Measurements from ENCODE around the gene HOXC11.
A peak's percentile ranks its signal among the peaks of the same experiment; 100 is the strongest.

The HOXC11 gene

DNA sequence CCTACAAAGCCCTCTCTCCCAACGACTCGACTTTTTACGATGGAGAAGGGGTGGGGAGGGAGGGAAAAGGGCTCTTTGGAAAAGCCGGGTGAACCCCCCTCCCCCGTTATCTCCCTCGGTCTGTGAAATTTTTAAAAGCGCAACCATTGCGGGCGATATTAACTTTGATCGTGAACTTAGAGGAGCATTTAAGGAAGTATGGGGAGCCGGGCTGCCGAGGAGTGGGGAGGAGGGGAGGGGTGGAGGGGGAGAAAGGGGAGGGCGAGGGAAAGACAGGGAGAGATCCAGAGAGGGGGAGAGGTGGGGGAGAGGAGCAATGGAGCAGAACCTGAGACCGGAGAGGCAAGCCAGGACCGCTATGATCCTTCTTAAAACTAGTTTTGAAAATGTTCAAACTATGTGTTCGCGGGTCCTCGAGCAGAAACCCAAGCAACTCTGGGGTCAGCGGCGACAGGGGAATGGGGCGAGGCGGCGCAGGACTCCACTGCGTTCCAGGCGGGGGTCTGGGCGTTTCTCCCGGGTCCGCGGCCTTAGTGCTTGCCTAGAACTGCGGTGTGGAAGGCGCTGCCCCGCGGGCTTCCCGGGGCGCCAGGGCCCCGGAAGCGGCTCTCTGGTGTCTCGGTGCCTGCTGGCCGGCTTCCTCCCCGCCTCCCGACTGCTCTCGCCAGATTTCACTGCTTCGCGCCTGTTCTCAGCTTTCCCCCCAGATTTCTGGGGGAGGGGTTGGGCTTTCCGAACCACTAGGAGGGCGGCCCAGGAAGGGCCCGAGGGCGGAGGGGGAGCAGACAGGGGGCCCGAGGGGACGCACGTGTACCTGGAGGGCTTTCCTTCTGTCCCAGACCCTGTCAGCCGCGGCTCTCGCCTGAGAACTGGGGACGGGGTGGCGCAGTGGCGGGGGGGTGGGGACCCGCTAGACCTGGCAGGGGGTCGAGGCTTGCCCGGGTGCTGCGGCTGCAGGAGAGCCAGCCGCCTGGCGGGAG, 1.4 kb downstream of the HOXC11 start, which contains the start of gene HOTAIR:
HOTAIR (minus strand) TSS at position 871 of the 980 bp plus-strand sequence.
- DNase-seq: peak; percentile 41

DNA sequence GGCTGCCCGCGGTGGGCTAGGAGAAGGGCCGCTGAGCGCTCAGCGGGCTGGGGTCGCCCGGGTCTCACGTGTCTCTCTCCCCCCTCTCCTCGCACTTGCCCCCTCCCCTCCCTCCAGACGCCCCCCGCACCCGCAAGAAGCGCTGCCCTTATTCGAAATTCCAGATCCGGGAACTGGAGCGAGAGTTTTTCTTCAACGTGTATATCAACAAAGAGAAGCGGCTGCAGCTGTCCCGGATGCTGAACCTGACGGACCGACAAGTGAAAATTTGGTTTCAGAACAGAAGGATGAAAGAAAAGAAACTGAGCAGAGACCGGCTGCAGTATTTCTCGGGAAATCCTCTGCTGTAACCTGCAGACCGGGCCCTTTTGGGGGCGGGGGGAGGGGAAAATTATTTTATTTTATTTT, 2.1 kb downstream of the HOXC11 start:
- DNase-seq: no peak

DNA sequence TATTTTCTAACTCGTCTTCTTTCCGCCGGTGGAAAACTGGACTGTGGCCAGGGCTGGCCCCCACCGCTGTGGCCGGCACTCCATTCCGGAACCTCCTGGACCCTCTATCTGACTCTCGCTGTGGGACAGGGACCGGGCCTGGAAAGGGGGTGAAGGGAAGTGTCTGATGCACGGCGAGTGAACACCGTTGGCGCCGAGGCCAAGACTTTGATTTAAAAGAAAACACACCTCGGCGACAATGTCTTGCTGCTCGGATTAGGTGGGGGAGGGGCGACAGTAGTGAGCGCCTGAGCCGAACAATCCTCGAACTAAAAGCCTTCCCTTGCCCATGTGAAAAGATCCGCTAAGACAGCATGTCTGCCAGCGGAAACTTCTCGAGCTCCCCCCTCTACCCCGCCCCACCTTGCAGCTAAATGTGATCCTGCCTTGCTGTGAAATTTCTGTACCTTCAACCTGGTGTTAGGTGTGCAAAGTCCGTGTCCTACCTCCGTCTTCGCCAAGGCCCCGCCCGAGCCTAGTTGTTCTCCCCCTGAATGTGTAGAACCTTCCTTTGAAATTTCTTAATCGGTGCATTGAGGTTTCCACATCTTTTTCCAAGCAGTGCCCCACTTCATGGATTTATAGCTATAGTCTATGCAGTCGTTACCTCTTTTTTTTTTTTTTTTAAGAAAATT, 2.7 kb downstream of the HOXC11 start:
- no peak for DNase-seq

DNA sequence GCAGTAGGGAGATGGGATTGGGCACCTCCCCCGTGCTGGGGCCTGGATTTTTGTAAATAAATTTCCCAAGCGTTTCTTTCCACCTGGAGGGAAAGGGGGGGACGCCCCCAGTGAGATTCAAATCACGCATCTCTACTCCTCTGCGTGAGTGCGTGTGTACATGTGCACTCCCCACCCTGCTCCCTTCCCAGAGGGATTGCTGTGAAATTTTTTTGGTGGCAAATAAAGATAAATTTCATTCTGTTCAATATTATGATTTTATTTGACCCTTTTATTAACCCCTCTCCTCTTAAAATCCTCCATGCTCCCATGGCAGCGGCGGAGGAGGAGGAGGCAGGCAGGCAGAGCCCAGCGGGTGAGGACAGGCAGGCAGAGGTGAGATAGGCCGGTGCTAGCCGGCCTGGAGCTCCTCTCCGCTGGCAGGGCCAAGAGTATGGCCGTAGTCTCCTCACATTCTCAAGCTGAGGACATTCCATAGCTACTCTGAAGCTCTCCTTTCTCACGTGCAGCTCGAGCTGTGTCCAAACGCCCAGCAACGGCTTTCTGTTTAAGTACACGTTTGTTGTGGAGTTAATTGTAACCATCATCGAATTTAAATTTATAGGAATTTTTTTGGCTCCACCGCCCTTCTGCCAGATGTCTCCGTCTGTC, 3.4 kb downstream of the HOXC11 start:
- DNase-seq: no peak

DNA sequence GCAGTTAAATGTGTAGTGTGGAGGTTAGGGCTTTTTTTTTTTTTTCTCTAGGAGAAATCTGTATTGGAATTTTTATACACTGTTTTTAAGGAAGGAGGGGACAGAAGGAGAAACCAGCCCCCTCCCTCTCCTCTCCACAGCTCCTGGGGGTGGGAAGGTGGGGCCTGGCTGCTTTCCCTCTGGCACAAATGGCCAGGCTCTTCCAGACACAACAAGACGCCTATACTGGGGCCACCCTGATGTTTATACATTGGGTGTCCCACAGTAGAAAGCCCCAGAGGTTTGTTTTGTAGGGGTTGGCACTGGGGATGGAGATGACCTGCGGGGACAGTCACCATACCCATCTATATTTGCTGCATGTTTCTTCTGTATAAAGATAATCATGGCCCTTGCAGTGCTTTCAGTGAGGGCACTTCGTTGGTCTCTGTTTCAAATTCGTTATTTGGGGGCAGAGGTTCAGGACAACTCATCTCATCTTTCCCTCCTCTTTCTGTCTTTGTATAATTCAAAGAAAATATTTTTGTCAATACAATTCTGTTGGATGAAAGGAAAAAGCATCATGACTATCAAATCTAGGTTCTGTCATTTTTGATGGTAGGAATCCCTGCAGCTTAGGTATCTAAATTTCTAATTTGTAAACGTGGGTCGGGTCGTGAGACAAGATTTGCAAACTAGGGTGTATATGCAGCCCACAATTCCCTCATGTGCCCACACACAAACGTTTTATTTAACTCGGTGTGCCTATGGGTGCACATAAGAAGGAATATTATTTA, 4.1 kb downstream of the HOXC11 start:
- DNase-seq: no peak

DNA sequence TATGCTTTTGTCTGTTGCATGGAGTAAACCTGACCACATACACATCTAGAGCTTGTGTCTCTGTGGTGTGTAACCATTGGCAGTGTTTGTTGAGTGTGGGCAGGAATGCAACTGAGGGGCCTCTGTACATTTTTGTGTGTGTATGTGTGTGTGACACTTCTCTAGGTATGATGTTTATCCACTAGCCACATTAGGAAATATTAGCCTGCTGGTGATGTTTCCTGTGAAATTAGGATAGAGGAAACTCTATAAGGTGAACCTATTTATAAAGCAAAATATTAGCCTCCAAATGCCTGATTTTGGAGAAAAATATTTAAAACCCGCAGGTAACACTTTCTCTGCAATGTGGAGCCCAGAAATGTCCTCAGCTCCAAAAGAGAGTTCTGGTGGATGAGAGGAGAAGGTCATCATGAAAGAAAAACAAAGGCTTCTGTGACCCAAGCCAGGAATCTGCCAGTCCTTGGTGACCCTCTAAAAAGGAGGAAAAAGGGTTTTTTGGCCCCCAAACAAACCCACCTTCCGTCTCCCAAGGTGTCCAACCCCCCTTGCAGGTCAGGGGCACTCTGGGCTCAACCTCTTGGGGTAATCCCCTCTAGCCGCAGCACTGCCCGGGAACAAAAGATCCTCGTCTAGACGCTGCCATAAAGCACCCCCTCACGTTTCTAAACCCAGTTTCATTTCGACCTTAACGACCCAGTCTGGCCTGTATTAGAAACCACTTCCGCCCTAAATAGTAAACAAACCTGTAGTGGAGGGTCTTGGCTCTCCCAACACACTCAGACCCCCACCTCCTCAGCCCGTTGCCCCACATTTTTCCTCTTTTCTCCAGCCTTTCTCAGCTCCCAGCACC, 4.9 kb downstream of the HOXC11 start:
- DNase-seq: no peak

DNA sequence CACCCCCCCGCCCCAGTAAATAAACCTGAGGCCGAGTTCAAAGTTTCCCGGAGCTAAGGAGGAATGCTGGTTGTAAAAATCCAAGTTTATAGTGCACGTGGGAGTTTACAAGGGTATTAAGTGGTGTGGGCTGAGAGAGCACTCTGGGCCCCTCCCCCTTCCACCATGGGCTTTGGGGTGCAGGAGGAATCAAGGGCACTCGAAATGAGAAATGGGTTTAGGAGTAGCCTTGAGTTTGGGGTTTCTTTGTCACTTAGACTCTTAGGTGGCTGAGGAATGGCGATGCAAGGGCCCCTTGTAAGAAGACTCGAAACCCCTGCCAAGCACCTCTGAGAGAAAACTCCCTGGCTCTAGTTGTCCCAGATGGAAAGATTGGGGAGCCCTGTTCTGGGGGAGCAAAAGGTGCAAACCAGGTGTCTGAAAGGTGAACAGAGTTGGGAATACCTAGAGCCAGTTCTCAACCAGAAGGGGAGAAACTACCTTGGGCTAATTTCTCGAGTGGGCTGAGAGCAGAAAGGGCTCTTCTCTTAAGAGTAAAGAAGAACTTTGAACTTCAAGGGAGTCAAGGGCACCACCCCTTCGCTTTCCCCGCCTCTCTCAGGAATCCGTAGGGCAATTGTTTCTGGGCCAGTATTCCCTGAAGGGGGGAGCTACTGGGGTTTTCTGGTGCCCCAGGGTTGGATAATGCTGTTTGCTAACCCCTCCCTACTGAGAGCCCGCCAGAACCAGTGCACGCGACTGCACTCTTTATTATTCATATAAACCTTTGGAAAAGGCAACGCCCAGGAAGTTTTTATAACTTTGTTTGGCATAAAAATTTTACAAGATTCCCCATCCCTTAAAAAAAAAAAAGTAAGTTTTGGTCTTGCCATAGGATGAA, 5.8 kb downstream of the HOXC11 start:
- no peak for DNase-seq

DNA sequence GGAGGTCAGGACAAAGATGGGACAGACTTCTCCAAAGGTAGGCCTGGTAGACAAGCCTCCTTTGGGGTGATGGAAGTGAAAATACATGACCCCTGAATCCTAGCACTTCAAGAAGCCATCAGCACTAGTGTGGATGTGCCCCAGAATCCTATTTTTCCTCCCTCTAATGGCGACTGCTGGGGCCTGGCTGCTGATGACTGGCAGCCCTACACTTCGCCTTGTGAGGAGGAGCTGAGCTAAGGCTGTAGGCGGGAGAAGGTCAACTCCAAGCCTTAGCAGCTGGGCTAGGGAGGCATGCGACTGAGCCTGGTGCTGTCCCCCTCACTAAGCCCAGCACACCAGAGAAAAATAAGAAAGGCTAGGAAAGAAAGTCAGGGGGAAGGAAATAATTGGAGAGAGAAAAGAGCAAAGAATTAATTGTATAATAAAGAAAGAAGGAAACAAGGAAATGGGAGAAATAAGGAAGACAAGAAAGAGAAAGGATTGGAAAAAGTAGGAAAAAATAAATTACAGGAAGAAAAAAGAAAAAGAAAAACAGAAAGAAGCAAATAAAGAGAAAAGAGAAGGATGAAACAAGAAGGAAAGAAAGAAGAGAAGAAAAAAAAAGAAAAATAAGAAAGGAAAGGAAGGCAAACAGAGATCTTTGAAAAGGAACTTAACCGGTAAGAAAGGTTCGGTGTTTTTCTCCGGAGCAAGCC, 7.3 kb downstream of the HOXC11 start:
- no peak for DNase-seq

DNA sequence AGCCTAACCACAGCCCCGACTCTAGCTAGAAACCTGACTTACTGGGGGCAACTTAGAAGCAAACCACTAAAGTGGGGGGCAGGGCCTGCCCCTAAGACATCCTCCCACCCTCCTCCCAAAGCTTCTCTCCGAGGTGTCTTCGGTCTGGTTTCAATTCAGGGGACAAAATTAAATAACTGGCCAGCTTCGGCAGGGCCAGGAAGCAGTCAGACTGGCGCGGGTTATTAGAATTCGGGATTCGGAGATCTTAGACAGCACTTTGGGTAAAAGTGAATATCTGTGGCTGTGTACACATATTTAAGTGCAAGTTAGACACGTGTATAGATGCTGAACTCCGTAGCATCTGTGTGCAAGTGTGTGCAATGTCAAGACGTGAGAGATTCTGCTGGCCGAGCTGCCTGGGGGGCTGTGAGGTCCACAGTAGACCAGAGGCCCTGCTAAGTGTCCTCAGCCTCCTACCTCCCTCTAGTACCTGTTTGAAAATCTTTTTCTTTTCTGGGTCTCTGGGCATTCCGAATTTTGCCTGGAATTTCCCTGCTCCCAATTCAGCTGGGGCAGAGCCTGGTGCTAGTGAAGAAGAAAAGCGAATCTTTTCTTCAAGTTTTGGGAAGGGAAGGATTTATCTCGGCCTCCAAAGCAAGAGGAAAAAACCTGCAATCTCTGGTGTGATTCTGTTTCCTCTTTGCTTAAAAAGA, 8.0 kb downstream of the HOXC11 start:
- no peak for DNase-seq

DNA sequence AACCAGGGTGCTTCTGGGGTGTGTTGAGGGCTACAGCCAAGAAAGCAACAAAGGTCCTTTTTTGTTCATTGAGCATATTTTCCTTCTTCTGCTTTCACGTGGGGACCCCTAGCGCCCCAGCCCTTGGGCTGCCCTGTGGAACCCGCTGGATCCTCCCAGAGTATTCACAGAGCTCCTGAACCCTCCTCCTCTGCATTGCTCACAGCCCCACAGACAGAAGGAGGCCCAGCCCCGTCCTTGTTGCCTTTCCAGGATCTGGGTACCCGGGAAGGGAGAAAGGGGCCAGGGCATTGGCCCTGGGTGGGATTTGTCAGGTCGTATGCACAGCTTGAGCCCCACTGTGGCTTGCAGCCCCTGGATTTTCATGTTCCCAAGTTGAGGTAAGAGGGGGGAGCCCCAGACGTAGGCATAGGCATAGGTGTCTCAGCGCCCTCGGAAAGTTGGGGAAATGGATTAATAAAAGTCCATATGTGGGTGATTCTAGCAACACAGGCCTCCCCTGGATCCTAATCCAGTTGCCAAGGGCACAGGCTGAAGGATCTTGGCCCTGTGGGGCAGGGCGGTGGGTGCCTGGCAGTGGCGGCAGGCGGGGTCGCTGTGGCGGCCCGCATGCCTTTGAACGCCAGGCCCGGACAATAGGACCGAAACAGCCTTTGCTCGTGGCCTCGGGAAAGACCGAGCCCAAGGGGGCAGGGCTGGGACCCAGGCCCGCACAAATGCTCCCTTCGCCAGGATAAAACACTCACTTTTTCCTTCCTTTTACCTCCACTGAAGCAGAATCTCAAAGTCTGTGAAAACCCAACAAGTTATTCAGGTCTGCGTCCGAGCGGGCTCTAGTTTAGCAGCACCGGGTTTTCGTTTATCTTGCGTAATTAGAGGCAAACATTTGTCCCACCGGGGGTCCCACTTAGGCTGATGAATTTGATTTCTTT, 9.0 kb downstream of the HOXC11 start:
- no peak for DNase-seq

DNA sequence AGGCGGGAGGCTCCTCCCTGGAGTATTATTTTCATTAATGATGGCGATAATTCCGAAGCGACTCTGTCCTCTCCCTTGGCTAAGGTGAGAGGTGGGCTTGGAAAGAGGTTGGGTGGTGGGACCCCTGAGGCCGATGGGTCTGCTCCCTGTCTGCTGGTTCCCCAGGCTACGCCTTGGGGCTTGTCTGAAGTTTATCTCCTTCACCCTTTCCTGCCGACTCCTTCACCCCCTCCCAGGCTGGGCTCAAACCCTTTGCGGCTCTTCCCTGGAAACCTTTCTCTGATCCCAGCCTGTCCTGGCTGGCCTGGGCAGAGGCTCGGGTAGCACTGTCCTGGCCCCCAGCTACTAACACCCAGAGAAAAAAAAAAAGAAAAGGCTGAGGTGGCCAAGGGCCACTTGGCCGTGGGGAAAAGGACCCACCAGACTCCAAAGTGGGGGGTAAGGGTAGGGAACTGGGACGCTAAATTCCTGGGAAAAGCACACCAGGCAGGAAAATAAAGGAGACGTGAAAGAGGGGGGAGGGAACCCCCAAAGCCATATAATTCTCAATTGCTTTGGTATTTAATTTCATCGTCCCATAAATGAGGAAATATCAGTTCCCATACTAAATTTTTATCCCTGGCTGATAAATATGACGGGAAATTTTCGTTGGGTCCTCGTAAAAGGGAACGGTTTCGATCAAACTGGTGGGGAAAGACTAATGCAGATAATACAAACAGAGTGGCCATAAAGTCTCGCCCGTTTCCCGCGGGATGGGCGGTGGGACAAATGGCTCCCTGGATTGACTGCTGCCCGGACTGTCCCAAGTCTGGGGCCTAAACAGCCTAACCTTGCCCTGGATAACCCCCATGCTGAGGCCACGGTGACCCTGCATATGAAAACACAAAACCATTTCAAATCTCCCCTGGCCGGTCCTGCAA, 10.0 kb downstream of the HOXC11 start:
- DNase-seq: no peak

DNA sequence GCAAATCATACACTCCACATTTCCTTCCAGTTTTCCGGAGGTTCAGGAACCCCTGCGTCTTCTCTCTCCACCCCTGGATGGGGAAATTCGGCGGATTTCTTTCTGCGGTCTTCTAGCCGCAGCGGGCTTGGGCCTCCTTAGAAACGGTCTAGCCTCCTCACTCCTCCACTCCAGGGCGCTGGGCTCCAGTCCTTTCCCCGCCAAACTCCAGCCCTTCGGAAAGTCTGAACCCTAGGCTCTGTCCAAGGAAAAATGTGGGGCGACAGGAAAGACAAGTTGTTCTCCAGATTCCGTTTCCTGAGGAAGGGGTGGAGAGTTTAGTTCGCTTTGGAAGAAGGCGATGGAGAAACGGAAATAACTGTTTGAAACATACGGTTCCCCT, 10.6 kb downstream of the HOXC11 start:
- DNase-seq: no peak

DNA sequence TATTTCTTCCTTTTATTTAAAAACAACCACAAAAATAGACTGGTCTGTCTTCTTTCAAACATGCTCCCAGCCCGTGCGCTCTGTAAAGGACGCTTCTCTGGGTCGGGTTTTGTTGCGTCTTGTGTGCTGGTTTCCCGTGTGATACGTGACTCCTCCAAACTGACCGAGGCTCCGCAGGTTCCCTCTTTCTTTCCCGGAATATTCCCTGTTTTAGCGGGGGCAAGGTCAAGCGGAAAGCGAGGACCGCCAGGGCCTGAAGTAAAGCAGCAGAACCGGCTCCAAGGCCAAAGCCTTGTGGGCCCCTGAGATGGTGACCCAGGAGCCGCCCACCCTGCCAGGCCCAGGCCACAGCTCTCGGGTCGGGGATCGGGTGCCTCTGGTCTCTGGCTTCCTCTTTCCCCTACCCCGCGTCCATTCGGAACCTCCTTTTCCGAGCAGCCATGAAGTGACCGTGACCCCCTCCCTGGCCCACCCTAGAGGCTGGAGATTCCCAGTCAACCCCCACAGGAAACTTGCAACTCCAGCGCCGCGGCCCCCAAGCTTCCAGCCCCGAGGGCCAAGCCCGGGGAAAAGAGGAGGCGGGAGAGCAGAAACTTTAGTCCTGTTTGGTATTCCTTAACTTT, 11.1 kb downstream of the HOXC11 start:
- DNase-seq: no peak

DNA sequence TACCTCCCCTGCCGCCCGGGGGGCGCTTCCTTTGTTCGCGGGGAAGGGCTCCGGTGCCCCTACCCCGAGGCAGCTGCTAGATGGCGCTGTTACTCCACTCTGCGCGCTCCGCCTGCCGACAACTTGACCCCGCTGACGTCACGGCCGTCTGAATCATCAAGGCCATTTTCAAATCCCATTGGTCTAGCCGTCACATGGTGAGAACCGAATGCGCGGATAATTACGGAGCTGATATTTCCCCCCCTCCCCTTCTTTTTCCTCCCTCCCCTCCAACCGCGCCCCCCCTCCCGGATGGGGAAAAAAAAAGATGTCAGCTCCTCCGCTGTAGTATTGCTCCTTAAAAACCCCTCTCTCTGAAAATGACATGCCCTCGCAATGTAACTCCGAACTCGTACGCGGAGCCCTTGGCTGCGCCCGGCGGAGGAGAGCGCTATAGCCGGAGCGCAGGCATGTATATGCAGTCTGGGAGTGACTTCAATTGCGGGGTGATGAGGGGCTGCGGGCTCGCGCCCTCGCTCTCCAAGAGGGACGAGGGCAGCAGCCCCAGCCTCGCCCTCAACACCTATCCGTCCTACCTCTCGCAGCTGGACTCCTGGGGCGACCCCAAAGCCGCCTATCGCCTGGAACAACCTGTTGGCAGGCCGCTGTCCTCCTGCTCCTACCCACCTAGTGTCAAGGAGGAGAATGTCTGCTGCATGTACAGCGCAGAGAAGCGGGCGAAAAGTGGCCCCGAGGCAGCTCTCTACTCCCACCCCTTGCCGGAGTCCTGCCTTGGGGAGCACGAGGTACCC, 12.2 kb downstream of the HOXC11 start, which contains the start of gene HOXC10:
HOXC10 (plus strand) TSS at position 246 of the 791 bp plus-strand sequence; CDS start at position 360, 114 bp downstream.
- peak; percentile 74 for DNase-seq

DNA sequence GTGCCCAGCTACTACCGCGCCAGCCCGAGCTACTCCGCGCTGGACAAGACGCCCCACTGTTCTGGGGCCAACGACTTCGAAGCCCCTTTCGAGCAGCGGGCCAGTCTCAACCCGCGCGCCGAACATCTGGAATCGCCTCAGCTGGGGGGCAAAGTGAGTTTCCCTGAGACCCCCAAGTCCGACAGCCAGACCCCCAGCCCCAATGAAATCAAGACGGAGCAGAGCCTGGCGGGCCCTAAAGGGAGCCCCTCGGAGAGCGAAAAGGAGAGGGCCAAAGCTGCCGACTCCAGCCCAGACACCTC, 12.7 kb downstream of the HOXC11 start:
- DNase-seq: no peak

All from CD4-positive, alpha-beta T cell treated with Interleukin-12 subunit alpha and Interleukin-12 subunit beta, for 1 hour (primary cell).